Kidney glomerular epithelial cell (primary cell): ENCODE results near the gene USP11.

Source experiments
- DNase-seq: peaks from one replicate; lab custom pipeline; 2025; lab: John Stamatoyannopoulos, UW

The USP11 gene

GRCh38 chrX:47224896-47225290 is 7.9 kb upstream of the USP11 start:
- DNase-seq: no peak

GRCh38 chrX:47226071-47226470 is 6.7 kb upstream of the USP11 start:
- no peak for DNase-seq

- DNase-seq: no peak
Measured at GRCh38 chrX:47226531-47227333, 6.1 kb upstream of the USP11 start.

- DNase-seq: no peak
Measured at GRCh38 chrX:47227334-47227583, 5.5 kb upstream of the USP11 start.

- DNase-seq: no peak
Measured at GRCh38 chrX:47228550-47229270, 4.1 kb upstream of the USP11 start.

- no peak for DNase-seq
Measured at GRCh38 chrX:47229427-47229826, 3.4 kb upstream of the USP11 start.

- no peak for DNase-seq
Measured at GRCh38 chrX:47230136-47230868, 2.5 kb upstream of the USP11 start.

- DNase-seq: no peak
Measured at GRCh38 chrX:47231167-47231566, 1.6 kb upstream of the USP11 start.

- no peak for DNase-seq
Measured at GRCh38 chrX:47232197-47232802, 509 bp upstream of the USP11 start.

GRCh38 chrX:47233333-47234113 is 714 bp downstream of the USP11 start:
- peak; percentile 87 for DNase-seq

GRCh38 chrX:47234583-47234982 is 1.8 kb downstream of the USP11 start:
- DNase-seq: no peak

- DNase-seq: no peak
Measured at GRCh38 chrX:47235691-47236103, 2.9 kb downstream of the USP11 start.

GRCh38 chrX:47239199-47239598 is 6.4 kb downstream of the USP11 start:
- DNase-seq: no peak

- DNase-seq: no peak
Measured at GRCh38 chrX:47239898-47240545, 7.2 kb downstream of the USP11 start.

GRCh38 chrX:47240619-47241018 is 7.8 kb downstream of the USP11 start:
- no peak for DNase-seq

- no peak for DNase-seq
Measured at GRCh38 chrX:47241201-47242011, 8.6 kb downstream of the USP11 start.

GRCh38 chrX:47242321-47242720 is 9.5 kb downstream of the USP11 start:
- DNase-seq: no peak

GRCh38 chrX:47243351-47243750 is 10.5 kb downstream of the USP11 start:
- no peak for DNase-seq

- no peak for DNase-seq
Measured at GRCh38 chrX:47244676-47245075, 11.9 kb downstream of the USP11 start.

GRCh38 chrX:47245156-47245555 is 12.3 kb downstream of the USP11 start:
- no peak for DNase-seq
